Central memory CD4-positive, alpha-beta T cell (primary cell): Measurements from ENCODE around the gene RGL3.
A peak's percentile ranks its signal among the peaks of the same experiment; 100 is the strongest.
"Not testable (repeated sequence)": the region's sequence is repeated elsewhere in the genome, so short reads cannot be mapped to it uniquely, and the experiment has no call there.

Experiments used
- DNase-seq: peaks from one replicate; pipeline ENCODE4 v3.0.0; 2022

Gene RGL3

DNA sequence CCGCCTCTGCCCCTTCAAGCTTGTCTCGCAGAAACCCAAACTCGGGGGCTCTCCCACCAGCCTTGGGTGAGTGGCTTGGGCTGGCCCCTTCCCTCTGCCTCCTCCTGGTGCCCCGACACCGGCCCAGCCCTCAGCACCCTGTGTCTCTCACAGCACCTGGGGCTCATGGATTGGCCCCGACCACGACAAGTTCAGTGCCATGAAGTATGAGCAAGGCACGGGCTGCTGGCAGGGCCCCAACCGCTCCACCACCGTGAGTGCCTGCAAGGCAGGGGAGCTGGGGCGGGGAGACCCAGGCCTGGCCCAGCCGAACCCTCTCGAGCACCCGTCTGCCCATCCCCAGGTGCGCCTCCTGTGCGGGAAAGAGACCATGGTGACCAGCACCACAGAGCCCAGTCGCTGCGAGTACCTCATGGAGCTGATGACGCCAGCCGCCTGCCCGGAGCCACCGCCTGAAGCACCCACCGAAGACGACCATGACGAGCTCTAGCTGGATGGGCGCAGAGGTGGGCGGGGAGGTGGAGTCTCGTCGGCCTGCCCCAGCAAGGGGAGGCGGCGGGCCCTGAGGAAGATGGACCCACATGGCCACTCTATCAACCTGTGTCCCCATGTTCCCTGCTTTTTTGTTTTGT lies 29.9 kb upstream of the RGL3 start:
- DNase-seq = no peak

DNA sequence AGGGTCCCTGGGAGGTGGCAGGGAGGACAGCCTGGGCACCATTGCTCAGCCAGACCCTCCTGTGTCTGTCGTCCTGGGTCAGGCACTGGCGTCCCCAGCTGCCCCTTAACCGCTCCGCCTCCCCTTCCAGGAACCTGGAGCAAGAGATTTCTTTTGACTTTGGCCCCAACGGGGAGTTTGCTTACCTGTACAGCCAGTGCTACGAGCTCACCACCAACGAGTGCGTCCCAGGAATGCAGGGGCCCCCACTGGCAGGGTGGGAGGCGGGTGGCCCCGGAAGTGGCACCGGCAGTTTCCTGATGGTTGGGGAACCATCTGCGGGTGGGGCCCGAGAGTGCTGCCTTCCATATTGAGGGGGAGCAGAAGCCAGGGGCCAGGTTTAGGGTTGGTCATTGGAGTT lies 29.3 kb upstream of the RGL3 start:
- DNase-seq = no peak

DNA sequence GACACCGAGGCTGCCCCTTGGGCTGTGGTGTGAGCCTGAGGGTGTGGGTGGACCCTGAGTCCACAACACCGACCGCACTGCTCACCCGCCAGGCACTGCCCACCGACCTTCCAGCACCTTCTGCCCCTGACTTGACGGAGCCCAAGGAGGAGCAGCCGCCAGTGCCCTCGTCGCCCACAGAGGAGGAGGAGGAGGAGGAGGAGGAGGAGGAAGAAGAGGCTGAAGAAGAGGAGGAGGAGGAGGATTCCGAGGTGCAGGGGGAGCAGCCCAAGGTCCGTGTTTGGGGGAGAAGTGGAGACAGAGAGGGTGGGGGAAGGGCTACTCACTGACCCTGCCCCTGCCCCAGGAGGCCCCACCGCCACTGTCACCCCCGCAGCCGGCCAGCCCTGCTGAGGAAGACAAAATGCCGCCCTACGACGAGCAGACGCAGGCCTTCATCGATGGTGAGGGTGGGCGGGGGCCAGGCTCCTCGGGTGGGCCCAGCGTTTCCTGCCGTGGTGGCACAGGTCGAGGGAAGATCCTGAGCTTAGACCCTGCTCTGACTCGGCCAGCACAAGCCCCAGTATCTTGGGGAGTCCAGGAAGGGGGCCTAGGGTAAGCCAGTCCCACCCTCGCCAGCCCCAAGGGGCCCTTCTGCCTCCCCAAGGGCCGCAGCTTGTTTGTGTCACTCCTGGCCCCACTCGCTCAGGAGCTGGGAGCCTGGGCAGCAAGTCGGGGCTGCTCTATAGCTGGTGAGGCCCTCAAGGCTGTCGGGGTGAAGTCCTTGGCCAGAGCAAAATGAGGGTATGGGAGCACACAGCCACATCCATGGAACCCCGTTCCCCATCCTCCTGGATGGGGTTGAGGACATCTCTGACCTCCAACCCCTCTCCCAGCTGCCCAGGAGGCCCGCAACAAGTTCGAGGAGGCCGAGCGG lies 28.5 kb upstream of the RGL3 start:
- DNase-seq = no peak

DNA sequence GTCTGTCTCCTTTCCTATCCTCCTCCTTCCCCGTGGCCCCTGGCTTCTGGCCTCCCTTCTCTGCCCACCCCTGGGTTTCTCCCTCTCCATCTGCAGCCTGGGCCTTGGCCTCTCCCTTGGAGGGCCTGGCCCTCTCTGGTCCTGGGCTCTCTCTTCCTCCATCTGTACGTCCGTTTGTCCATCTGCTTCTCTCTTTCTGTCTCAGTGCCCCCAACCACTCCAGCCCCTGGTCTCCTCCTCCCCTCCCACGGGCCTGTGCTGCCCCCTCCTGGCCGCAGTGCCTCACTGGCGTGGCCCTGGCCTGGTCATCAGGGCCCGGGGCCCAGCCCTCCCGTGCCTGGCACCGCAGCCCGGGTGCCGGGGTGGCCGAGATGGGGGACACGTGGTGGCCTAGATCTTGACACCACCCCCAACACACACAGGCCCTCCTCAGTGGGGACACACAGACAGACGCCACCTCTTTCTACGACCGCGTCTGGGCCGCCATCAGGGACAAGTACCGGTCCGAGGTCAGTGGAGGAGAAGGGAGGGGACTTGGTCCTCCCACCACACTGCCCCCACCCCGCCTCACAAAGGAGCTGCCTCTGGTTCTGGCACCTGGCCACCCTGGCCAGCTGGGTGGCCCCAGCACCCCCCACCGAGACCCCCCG lies 27.7 kb upstream of the RGL3 start:
- peak; percentile 31 for DNase-seq

DNA sequence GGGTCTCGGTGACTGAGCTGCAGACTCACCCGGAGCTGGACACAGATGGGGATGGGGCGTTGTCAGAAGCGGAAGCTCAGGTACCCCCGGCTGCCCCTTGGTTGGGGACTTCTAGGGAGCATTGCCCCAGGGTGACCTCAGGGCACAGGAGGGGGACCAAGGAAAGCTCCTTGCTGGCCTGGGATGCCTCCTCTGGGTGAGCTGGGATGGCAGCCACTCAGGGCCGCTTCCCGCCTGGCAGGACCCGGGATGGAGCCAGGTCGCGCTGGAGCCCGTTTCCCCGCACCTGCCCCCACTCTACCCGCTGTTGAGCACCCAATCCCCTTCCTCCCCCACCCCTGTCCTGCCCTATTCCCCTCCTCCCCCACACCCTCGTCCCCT lies 27.1 kb upstream of the RGL3 start:
- DNase-seq = no peak

DNA sequence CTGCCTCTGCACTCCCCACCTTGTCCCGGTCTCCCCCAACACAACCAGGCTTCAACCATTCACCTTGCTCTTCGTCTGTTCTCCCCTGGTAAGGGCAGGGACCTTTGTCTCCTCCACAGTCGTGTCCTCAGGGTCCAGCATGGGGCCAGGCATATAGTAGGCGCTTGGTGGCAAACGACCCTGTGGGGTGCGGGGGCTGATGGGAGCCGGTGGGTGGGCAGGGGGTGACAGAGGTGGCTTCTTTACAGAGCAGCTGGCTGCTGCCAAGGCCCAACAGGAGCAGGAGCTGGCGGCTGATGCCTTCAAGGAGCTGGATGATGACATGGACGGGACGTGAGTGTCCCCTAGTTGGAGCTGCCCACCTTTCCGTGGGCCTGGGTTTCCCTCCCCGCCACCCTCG lies 26.0 kb upstream of the RGL3 start:
- no peak for DNase-seq

DNA sequence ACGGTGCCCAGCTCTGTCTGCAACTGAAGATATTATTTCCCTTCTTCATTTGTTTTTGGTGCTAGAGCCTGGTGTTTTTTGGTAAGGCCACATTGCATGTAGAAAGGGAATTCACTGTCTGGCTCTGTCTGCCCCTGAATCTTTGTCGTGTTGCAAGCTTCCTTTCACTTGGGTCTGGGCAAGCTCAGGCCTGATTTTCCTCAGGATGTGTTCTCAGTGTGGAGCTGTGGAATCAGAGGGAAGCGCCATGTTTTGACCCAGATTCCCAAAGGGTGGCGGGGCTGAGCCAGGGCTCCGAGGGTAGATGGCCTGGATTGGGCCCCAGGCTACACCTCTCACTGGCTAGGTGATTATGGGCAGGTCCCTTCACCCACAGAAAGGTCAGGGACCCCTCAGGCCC lies 24.9 kb upstream of the RGL3 start:
- DNase-seq = no peak

DNA sequence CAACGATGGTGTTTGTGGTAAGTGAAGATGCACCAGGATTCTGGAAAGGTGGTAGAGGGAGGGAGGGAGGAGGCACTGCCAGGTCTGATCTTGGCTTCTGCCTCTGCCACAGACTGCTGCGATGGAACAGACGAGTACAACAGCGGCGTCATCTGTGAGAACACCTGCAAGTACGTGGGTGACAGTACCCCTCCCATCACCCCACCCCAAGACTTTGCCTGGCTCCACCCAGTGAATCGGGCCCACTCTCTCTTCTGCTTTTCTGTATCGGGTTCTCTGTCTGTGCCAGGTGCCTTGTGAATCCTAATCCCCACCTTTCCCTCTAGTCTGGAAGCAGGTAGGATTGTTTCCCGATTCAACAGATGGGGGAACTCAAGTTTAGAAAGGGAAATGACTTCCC lies 18.8 kb upstream of the RGL3 start:
- DNase-seq = no peak

DNA sequence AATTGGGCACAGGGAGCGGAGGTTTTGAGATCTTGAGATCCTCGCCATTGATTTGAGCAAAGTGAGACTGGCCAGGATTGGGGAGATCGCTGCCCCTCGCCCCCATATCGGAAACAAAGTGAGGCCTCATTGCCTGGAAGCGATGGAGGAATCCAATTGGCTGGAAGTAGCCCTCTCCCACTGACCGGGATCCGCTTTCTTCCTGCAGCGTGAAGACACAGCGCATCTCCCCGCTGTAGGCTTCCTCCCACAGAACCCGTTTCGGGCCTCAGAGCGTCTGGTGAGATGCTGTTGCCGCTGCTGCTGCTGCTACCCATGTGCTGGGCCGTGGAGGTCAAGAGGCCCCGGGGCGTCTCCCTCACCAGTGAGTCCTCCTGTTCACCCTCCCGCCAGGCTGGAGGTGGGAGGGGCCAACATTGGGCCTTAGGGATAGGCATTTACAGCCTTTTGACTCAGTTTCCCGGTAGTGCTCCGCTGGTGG lies 16.8 kb upstream of the RGL3 start:
- no peak for DNase-seq

DNA sequence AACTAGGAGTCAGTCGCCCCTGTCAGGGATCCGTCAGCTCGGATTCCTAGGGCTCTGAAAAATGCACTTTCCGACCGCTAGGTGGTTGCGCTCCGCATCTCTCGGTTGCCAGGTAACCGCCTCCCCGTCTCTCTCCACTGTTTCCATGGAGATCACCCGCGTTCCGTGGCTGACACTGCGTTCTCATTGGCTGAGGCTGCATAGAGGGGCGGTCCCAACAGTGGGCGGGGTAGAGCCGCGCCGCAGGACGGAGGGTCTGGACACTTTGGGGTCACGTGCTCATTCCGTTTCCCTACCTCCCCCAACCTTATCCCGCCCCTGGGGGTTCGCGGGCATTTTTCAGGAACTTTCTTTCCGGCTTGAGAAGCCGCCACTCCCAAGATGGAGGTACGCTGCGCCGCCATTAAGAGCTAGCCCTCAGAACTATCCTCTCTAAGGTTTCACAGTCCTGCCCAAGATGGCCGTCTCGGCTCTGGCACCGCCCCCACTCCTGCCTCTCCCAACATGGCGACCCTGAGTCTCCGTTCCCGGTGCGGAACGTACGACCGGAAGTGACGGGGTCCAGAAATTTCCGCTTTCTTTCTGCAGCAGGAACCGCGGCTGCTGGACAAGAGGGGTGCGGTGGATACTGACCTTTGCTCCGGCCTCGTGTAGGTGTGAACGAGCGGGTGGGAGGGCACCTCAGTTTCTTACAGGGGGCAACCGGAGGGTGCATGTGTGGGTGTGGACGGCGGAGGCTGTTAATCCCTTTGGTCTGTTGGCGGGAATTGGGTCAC lies 16.1 kb upstream of the RGL3 start, which contains the start of the genes ODAD3 and PRKCSH:
ODAD3 (minus strand) TSS at position 65 of the 776 bp plus-strand sequence. CDS start 105 bp downstream, outside the sequence.
PRKCSH (plus strand) TSS at position 579 of the 776 bp plus-strand sequence. CDS start 483 bp downstream, outside the sequence.
- DNase-seq = peak; percentile 98

DNA sequence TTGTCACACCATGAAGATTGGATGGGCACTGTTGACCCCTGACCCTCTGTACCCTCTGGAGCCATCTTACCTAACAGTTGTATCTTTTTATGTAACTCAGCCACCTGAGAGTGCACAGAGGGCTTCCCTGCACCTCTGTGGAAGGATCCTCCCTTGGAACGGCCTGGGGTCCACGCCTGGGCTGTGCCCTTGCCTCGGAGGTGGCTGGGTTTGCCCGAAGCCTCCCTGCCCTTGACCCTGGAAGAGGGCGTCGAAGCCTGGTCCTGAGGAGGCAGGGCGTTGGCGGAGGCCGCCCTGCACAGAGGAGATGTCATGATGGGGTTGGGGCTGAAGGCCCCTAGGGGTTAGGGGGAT lies 15.6 kb upstream of the RGL3 start:
- no peak for DNase-seq

DNA sequence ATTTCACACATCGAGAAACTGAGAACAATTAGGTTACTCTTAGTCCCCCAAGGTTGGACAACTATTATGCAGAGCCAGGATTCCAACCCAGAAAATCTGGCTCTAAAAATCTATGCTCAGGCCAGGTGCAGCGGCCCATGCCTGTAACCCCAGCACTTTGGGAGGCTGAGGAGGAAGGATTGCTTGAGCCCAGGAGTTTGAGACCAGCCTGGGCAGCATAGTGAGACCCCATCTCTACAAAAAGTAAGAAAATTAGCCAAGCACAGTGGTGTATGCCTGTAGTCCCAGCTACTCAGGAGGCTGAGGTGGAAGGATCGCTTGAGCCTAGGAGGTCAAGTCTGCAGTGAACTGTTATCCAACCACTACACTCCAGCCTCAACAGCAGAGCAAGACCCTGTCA lies 14.4 kb upstream of the RGL3 start:
- DNase-seq = not testable (repeated sequence)

DNA sequence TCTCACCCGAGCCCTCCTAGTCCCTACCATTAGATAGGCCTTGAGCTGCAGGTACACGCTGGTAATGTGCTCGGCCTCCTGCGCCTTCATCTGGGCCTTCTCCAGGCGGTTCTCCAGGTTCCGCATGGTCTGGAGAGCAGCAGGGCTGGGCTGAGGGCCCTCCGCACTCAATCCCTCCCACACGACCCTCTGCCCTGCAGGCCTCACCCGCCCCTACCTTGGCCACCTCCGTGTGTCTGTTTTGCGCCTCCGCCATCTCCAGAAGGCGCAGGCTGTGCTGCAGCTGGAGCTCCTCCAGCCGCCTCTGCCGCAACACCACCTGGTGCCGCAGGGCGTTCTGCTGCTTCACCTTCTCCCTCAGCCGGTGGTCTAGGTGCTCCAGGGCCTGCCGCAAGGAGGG lies 7.5 kb upstream of the RGL3 start:
- no peak for DNase-seq

DNA sequence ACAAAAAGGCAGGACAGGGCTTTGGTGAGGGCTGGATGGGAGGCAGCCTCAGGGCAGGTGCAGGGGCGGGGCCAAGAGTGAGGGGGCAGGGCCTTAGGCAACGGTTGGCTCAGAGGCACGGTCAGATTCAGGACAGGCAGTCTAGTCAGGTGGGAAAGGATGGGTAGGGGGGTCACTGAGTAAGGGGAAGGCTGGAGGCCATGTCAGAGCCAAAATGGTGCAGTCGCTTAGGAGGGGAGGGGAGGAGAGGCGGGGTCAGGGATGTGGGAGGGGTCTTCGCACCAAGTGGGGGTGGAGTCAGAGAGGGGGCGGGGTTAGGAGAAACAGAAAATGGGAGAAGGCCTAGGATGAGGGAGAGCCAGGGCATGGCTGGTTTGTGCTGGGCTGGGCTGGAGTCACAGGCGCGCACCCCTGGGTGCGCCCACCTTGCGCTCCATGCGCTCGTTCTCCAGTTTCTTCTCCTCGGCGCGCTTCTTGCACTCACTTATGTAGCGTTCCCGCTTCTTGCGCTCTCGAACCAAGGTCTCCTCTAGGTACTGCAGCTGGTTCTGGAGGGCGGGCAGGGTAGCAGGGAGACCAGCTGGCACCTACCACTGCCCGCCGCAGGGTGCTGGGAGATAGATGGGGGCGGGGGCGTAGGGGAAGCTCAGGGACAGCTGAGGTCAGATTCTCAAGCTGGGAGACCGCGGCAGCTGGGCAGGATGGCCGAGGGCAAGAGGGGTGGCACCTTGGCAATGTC lies 6.8 kb upstream of the RGL3 start:
- no peak for DNase-seq

DNA sequence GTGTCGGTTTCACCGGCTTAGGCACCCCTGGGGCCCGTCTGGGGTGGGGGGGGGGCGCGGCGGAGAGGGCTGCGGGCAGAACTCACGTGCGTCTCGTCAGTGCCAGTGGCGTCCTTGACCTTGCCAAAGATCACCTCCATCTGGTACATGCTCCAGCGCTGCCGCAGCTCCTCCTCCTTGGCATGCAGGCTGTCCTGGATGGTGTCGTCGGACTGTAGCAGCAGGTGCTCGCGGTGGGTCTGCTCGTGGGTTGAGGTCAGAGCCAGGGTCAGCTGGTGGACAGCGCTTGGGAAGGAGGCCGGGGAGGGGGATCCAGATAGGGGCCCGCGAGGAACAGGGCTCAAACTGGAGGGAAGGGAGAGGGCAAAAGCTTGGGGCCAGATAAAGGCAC lies 4.7 kb upstream of the RGL3 start:
- DNase-seq = no peak

DNA sequence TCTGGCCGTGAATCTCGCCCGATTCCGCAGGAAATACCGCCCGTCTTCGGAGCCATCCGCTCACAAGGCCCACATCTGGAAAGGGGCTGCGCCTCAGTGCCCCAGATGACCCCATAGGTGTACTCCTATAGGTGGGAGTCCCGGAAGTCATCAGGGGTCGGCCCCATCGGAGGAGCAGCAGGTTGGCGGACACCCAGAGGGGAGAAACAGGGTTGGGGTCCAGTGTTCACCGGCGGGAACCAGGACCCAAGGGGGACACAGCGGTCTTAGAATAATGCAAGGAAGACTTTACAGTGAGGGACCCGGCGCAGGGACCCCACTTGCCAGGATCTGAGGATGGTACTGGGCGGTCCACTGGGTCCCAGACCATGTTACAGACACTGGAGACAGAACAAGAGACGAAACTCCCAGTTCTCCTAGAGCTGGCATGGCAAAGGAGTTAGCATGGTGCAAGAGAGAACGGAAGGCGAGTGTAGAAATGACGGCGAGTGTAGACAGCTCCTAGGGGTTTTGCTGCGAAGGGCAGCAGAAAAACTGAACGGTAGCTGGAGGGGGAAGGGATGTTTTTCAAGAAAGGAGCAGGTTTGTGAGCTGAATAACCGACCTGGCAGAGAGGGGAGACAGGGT lies 4.2 kb upstream of the RGL3 start:
- no peak for DNase-seq

DNA sequence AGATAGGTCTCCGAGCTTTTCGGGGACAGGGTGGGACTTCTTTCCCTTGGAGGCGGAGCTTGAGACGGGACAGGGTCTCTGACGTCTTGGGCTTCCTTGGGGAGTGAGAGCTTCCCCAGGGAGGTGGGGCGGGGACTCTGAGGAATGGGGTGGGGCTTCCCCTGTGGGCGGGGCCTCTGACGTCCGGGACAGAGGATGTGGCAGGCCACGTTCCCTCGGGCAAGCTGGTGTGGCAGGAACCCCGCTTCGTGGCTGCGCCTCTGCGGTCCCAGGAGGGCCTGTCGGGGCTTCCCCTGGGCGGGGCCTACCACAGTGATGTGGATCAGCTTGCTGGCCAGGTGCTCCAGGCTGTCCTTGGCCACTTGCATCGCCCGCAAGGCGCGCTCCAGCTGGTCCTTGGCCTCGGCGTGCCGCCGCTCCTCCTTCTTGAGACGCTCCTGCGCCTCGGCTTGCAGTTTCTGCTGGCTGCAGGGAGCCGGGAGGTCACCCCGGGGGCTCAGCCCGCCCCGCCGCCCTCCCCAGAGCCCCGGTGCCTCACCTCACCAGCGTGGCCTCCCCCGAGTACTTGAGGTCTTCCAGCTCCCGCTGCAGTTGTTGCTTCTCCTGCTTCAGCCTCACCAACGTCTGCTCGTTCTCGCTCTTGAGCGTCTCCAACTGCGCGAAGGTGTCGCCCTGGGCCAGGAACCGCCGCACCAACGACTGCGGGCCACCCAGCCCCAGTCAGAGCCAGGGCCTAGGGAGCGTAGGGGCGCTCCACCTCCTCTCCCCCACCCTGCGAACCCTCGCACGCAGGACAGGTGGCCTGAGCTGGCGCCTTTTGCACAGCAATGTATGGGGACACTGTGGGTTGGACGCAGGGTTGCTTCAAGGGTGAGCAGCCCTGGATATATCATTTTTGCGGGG lies 3.3 kb upstream of the RGL3 start:
- DNase-seq = peak; percentile 64

DNA sequence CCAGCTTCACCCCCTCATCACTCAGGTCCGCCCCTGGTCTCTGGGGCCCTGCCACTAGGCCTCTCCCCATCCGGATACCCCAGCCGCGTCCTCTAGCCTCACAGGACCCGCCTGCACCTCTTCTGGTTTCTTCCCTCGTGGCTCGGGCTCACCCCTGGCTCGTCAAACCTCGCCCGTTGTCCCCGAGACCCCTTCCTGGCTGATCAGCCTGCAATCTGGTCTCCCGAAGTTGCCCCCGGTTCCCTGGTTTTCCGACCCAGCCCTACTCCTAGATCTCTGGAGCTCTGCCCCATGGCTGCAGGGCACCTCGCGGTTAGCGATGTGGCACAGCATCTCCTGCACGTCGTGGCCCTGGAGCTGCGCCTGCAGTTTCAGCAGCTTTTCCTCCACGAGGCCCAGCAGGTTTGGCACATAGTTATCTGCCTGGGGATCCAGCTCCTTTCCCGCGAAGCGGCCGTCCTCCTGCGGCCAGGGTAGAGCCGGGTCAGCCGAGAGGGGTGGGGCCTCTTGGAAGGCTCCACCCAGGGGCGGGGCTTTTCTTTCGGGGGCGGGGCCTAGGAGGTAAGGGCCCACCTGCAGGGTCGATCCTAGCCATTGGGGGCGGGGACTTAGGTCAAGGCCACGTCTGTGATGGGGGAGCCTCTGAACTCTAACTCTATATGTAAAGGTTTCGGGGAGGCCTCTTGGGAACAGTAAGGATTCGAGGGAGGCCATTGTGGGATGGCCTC lies 2.4 kb upstream of the RGL3 start:
- DNase-seq = peak; percentile 12
